Mammary epithelial cell (primary cell): ENCODE measurements around the gene ATP1A1.
A peak's percentile ranks its signal among the peaks of the same experiment; 100 is the strongest.

ENCODE experiments used
- CTCF ChIP-seq, 2 donors: IDR thresholded peaks in 1 of 2; conservative IDR thresholded peaks in 1 of 2; 2 replicates each; pipeline ENCODE4 v1.5.1; 2011 to 2012; ENCODE audit warnings: inconsistent platforms in 2 of 2, low read length in 2 of 2, mild to moderate bottlenecking in 2 of 2, control low read depth in 1 of 2, low read depth in 1 of 2; ENCODE audit not compliant: insufficient read depth in 1 of 2; ENCODE audit errors: extremely low read depth in 1 of 2
- EZH2 ChIP-seq: IDR thresholded peaks from 2 replicates; pipeline ENCODE4 v1.6.1; 2012; ENCODE audit warnings: low read length, inconsistent platforms, borderline replicate concordance

GRCh38 chr1:116372651-116373430, at the start of gene ATP1A1:
- no peak for TF ChIP-seq EZH2
- peak in 1 of 2 donors; percentile 28 for TF ChIP-seq CTCF (conservative IDR thresholded peaks at IDR 0.05 in 1 of 2, IDR thresholded peaks at IDR 0.05 in 1 of 2; ENCODE audit: extremely low read depth in 1 of 2, insufficient read depth in 1 of 2, low read depth in 1 of 2, low read length in 2 of 2)
